HepG2 (cell line): ENCODE results near the gene SORBS2. TPM values are rescaled to one million over a fixed set of nuclear protein-coding genes. Genes with fewer than 3 reads are reported as not detected.

Experiments used
- ARNTL ChIP-seq: sonication (generic); formaldehyde crosslinking; IDR thresholded peaks from 2 replicates; pipeline ENCODE4 v1.4.0; 2020; ENCODE audit warnings: mild to moderate bottlenecking, missing genetic modification reagents
- BHLHE40 ChIP-seq: IDR thresholded peaks from 2 replicates; pipeline ENCODE4 v1.6.1; 2011; ENCODE audit warnings: low read length, improper control_type of control experiment
- CBX5 ChIP-seq: sonication (generic); formaldehyde crosslinking; IDR thresholded peaks from 2 replicates; pipeline ENCODE4 v1.4.0; 2020; ENCODE audit warnings: missing genetic modification reagents, borderline replicate concordance
- CENPX ChIP-seq: sonication (generic); formaldehyde crosslinking; IDR thresholded peaks from 2 replicates; pipeline ENCODE4 v1.9.0; 2021; ENCODE audit warnings: mild to moderate bottlenecking, missing genetic modification reagents, moderate library complexity
- CHCHD3 ChIP-seq: sonication (generic); formaldehyde crosslinking; IDR thresholded peaks from 2 replicates; pipeline ENCODE4 v1.8.0; 2022; ENCODE audit warnings: mild to moderate bottlenecking, missing genetic modification reagents, moderate library complexity
- CHD2 ChIP-seq: IDR thresholded peaks from 2 replicates; pipeline ENCODE4 v1.6.1; 2011; ENCODE audit warnings: low read depth, low read length, improper control_type of control experiment
- HDAC2 ChIP-seq: sonication (generic); formaldehyde crosslinking; IDR thresholded peaks from 2 replicates; pipeline ENCODE4 v1.4.0; 2020; ENCODE audit warnings: missing genetic modification reagents
- HOXA5 ChIP-seq: sonication (generic); formaldehyde crosslinking; IDR thresholded peaks from 2 replicates; pipeline ENCODE4 v1.4.0; 2020; ENCODE audit warnings: missing genetic modification reagents
- JUN ChIP-seq: sonication (generic); formaldehyde crosslinking; IDR thresholded peaks from 2 replicates; pipeline ENCODE4 v1.4.0; 2020; ENCODE audit warnings: mild to moderate bottlenecking, missing genetic modification reagents
- KDM3A ChIP-seq: IDR thresholded peaks from 2 replicates; pipeline ENCODE4 v1.6.1; 2018; ENCODE audit warnings: low read depth, missing compliant biosample characterization
- MYNN ChIP-seq: sonication (generic); formaldehyde crosslinking; IDR thresholded peaks from 2 replicates; pipeline ENCODE4 v1.4.0; 2020; ENCODE audit warnings: mild to moderate bottlenecking, low read depth, missing genetic modification reagents
- NFATC3 ChIP-seq: sonication (generic); formaldehyde crosslinking; IDR thresholded peaks from 2 replicates; pipeline ENCODE4 v1.5.1; 2020; ENCODE audit warnings: mild to moderate bottlenecking, missing genetic modification reagents
- NFYB ChIP-seq: sonication (generic); formaldehyde crosslinking; IDR thresholded peaks from 2 replicates; pipeline ENCODE4 v1.4.0; 2020; ENCODE audit warnings: missing genetic modification reagents
- SAP130 ChIP-seq: IDR thresholded peaks from 2 replicates; pipeline ENCODE4 v1.6.1; 2016; ENCODE audit warnings: low read depth
- SOX5 ChIP-seq: IDR thresholded peaks from 2 replicates; pipeline ENCODE4 v1.6.1; 2016; ENCODE audit warnings: borderline replicate concordance
- SYNCRIP ChIP-seq: fragments of 200-400 bp; formaldehyde crosslinking; IDR thresholded peaks from 2 replicates; pipeline ENCODE4 v1.6.1; 2018; ENCODE audit warnings: mild to moderate bottlenecking, low read depth, low read length; ENCODE audit not compliant: insufficient read depth
- TBX3 ChIP-seq: fragments of 450-650 bp; IDR thresholded peaks from 2 replicates; pipeline ENCODE4 v1.6.1; 2017; ENCODE audit warnings: antibody characterized with exemption, mild to moderate bottlenecking, inconsistent platforms, borderline replicate concordance
- TOE1 ChIP-seq: sonication (generic); formaldehyde crosslinking; IDR thresholded peaks from 2 replicates; pipeline ENCODE4 v1.4.0; 2020; ENCODE audit warnings: mild to moderate bottlenecking, missing genetic modification reagents
- ZBTB44 ChIP-seq: sonication (generic); formaldehyde crosslinking; IDR thresholded peaks from 2 replicates; pipeline ENCODE4 v1.4.0; 2020; ENCODE audit warnings: missing genetic modification reagents
- ZBTB46 ChIP-seq: sonication (generic); formaldehyde crosslinking; IDR thresholded peaks from 2 replicates; pipeline ENCODE4 v1.4.0; 2020; ENCODE audit warnings: mild to moderate bottlenecking, missing genetic modification reagents, borderline replicate concordance
- ZEB1 ChIP-seq: IDR thresholded peaks from 2 replicates; pipeline ENCODE4 v1.6.1; 2012; ENCODE audit warnings: mild to moderate bottlenecking, low read depth, inconsistent platforms; ENCODE audit not compliant: insufficient replicate concordance
- ZFP91 ChIP-seq: sonication (generic); formaldehyde crosslinking; IDR thresholded peaks from 2 replicates; pipeline ENCODE4 v1.9.0; 2022; ENCODE audit warnings: missing genetic modification reagents, mild to moderate bottlenecking, borderline replicate concordance
- ZGPAT ChIP-seq: IDR thresholded peaks from 2 replicates; pipeline ENCODE4 v1.6.1; 2016; ENCODE audit warnings: mild to moderate bottlenecking
- ZNF570 ChIP-seq: sonication (generic); formaldehyde crosslinking; IDR thresholded peaks from 2 replicates; pipeline ENCODE4 v1.4.0; 2020; ENCODE audit warnings: mild to moderate bottlenecking, missing genetic modification reagents, borderline replicate concordance
- ZNF614 ChIP-seq: IDR thresholded peaks from 2 replicates; pipeline ENCODE4 v1.6.1; 2018; ENCODE audit warnings: missing biosample characterization, missing genetic modification reagents, inconsistent platforms, borderline replicate concordance
- ZNF720 ChIP-seq: sonication (generic); formaldehyde crosslinking; IDR thresholded peaks from 2 replicates; pipeline ENCODE4 v1.4.0; 2020; ENCODE audit warnings: missing genetic modification reagents
- ZSCAN12 ChIP-seq: sonication (generic); formaldehyde crosslinking; IDR thresholded peaks from 2 replicates; pipeline ENCODE4 v1.9.0; 2021; ENCODE audit warnings: mild to moderate bottlenecking, missing genetic modification reagents
- polyA plus RNA-seq, 8 experiments: library from polyadenylated mRNA; depleted of rRNA in 3 of 8; stranded (reverse) in 7 of 8; unstranded in 1 of 8; fragments of >200 nt; fragmentation: Illumina TruSeq in 4 of 8; extraction: Trizol in 4 of 8; gene quantifications; 2 replicates each; pipeline versions ENCODE4 v1.2.1 to v1.2.3, GENCODE V29; 2011 to 2016; ENCODE audit warnings: low read depth in 4 of 8, missing spikeins in 1 of 8, mixed read lengths in 1 of 8; ENCODE audit not compliant: insufficient read depth in 1 of 8
- total RNA-seq, 5 experiments: library from RNA; depleted of rRNA; stranded (reverse); fragments of >200 nt; fragmentation: Illumina TruSeq; extraction: Trizol; gene quantifications; 2 replicates each; pipeline ENCODE4 v1.2.3, GENCODE V29; 2016; ENCODE audit warnings: low read depth in 1 of 5

The SORBS2 gene
- total and polyA plus RNA-seq, 2 of the 13 experiments (the other 11 are each of a cell fraction or from before 2014, with no cell fraction given) = 25.0 to 80.5 TPM

- peak; percentile 89 for TF ChIP-seq HDAC2 (CRISPR knock-in tag)
- no peak for TF ChIP-seq ZFP91 (CRISPR knock-in tag)
- no peak for TF ChIP-seq SYNCRIP
- peak; percentile 55; the same call in 1 of the 2 replicates for TF ChIP-seq ARNTL (CRISPR knock-in tag)
- TF ChIP-seq NFATC3 (CRISPR knock-in tag) = no peak
- TF ChIP-seq ZSCAN12 (CRISPR knock-in tag) = no peak
- peak; percentile 67 for TF ChIP-seq SAP130 (CRISPR knock-in tag)
- TF ChIP-seq TBX3 = peak; percentile 65; the same call in 1 of the 2 replicates
- no peak for TF ChIP-seq ZNF570 (CRISPR knock-in tag)
- TF ChIP-seq CENPX (CRISPR knock-in tag) = no peak
- no peak for TF ChIP-seq ZBTB44 (CRISPR knock-in tag)
- TF ChIP-seq ZNF720 (CRISPR knock-in tag) = no peak
- no peak for TF ChIP-seq TOE1
- no peak for TF ChIP-seq NFYB (CRISPR knock-in tag)
- peak; percentile 49; the same call in 1 of the 2 replicates for TF ChIP-seq ZNF614 (CRISPR knock-in tag)
- no peak for TF ChIP-seq BHLHE40
- TF ChIP-seq JUN (CRISPR knock-in tag) = no peak
- TF ChIP-seq HOXA5 (CRISPR knock-in tag) = peak; percentile 28; the same call in 1 of the 2 replicates
- no peak for TF ChIP-seq MYNN
- 0 out of 2 replicates have a peak, but pooled peaks have one; percentile 81 for TF ChIP-seq ZGPAT (CRISPR knock-in tag)
- no peak for TF ChIP-seq CBX5 (CRISPR knock-in tag)
- TF ChIP-seq CHD2 = no peak
- no peak for TF ChIP-seq CHCHD3 (CRISPR knock-in tag)
- peak; percentile 43; the same call in 1 of the 2 replicates for TF ChIP-seq KDM3A (CRISPR knock-in tag)
- TF ChIP-seq ZEB1 = no peak
- TF ChIP-seq SOX5 (CRISPR knock-in tag) = peak; percentile 80; the same call in 1 of the 2 replicates
- no peak for TF ChIP-seq ZBTB46 (CRISPR knock-in tag)
Measured at GRCh38 chr4:185713731-185714130, 98.3 kb downstream of the SORBS2 start (continued).
